Measurements from ENCODE around the gene NCOA1. TPM values are rescaled to one million over a fixed set of nuclear protein-coding genes. Genes with fewer than 3 reads are reported as not detected.
A peak's percentile ranks its signal among the peaks of the same experiment; 100 is the strongest.

Gene NCOA1
- total RNA-seq, 2 experiments from 2014 or later: 23.6 to 24.7 TPM

DNA sequence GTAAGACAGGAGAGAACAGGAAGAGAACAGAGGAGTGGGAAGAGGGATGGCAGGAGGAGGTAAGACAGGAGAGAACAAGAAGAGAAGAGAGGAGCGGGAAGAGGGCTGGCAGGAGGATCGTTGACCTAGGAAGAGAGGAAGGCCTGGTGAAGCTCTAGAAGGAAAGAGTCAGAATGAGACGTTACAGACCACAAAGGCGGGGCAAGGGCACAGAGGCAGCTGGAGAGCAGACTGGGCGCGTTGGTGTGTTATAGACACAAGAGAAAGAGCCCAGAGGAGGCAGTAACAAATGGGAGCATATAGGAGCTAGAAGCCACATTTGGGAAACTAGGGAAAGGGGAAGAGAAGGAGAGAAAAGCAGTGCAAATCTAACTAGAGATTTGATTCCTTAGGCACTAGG, 275.6 kb downstream of the NCOA1 start:
- peaks cover 8% of the 10 kb centered on the region for H3K4me1 Mint-ChIP-seq
- peaks cover 21% of the 10 kb centered on the region for H3K36me3 Mint-ChIP-seq
- POLR2A ChIA-PET: no interaction called here
- H3K4me3 Mint-ChIP-seq: no peak overlapping the region
- no peak for DNase-seq
- no peak for ATAC-seq (ENCODE audit: low read depth)
- no peaks in the 10 kb centered on the region for H3K27me3 Mint-ChIP-seq
- no peak overlapping the region for H3K27ac Mint-ChIP-seq
- H3K9me3 Mint-ChIP-seq: no peaks in the 10 kb centered on the region

DNA sequence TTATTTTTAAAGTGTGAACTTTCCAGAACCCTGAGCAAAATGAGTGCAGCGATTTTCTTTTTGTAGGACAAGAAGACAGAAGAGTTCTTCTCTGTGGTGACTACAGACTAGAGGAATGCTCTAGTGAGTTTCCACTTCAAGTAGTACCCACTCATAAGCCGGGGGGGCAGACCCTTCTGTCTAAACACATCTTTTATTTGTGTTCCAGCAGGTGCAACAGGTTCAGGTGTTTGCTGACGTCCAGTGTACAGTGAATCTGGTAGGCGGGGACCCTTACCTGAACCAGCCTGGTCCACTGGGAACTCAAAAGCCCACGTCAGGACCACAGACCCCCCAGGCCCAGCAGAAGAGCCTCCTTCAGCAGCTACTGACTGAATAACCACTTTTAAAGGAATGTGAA, 277.0 kb downstream of the NCOA1 start:
- peaks cover 10% of the 10 kb centered on the region for H3K4me1 Mint-ChIP-seq
- DNase-seq (no peak), ATAC-seq (ENCODE audit: low read depth) (no peak)
- no peaks in the 10 kb centered on the region for H3K27me3 Mint-ChIP-seq
- POLR2A ChIA-PET: no interaction called here
- H3K4me3 Mint-ChIP-seq: no peak overlapping the region
- no peak overlapping the region for H3K27ac Mint-ChIP-seq
- peaks cover 21% of the 10 kb centered on the region for H3K36me3 Mint-ChIP-seq
- no peaks in the 10 kb centered on the region for H3K9me3 Mint-ChIP-seq

DNA sequence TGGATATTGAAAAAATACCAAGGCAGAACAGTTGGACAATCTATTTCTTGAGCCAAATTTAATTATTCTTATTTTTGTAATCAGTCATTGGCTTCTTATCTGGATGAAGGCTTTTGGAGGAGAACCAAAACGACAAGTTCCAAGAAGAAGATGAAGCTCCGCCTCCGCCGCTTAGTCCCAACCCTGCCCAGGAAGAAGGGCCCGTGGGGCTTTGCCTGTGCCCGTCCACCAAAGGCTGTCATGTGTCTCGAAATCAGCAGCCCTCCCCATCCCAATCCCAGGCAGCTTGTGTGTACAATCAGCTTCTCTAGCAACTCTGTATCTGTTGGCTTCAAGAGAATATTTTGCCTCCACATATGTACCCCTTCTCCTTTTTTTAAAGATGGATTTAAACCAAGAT, 277.5 kb downstream of the NCOA1 start:
- Mint-ChIP-seq H3K27ac (no peak overlapping the region), H3K36me3 (peaks cover 21% of the 10 kb centered on the region), H3K4me3 (no peak overlapping the region), H3K4me1 (peaks cover 10% of the 10 kb centered on the region), H3K27me3 (no peaks in the 10 kb centered on the region), H3K9me3 (no peaks in the 10 kb centered on the region)
- no peak for DNase-seq
- POLR2A ChIA-PET: no interaction called here
- ATAC-seq (ENCODE audit: low read depth): no peak

DNA sequence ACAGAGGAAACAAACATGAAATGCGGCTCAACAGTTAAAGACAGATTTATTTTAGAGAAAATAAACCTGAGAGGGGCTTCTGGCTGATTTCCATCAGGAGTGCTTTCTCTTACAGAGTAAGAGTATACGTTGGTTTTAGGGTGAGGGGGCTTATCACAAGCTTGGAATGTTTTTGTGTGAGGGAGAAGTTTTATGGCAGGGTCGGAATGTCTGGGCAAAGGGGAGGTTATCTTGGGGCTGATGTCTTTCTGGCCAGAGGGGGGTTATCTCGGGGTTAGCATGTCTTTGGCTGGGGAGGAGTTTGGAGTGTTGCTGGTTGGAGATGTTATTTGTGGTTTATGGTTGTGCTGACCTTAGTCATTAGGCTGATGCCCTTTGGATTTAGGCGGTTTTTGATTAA, 280.0 kb downstream of the NCOA1 start:
- ATAC-seq (ENCODE audit: low read depth) (no peak), DNase-seq (no peak)
- POLR2A ChIA-PET: no interaction called here
- peaks cover 10% of the 10 kb centered on the region for H3K4me1 Mint-ChIP-seq
- no peak overlapping the region for H3K4me3 Mint-ChIP-seq
- no peak overlapping the region for H3K27ac Mint-ChIP-seq
- peaks cover 13% of the 10 kb centered on the region for H3K36me3 Mint-ChIP-seq
- no peaks in the 10 kb centered on the region for H3K9me3 Mint-ChIP-seq
- peaks cover 6% of the 10 kb centered on the region for H3K27me3 Mint-ChIP-seq

DNA sequence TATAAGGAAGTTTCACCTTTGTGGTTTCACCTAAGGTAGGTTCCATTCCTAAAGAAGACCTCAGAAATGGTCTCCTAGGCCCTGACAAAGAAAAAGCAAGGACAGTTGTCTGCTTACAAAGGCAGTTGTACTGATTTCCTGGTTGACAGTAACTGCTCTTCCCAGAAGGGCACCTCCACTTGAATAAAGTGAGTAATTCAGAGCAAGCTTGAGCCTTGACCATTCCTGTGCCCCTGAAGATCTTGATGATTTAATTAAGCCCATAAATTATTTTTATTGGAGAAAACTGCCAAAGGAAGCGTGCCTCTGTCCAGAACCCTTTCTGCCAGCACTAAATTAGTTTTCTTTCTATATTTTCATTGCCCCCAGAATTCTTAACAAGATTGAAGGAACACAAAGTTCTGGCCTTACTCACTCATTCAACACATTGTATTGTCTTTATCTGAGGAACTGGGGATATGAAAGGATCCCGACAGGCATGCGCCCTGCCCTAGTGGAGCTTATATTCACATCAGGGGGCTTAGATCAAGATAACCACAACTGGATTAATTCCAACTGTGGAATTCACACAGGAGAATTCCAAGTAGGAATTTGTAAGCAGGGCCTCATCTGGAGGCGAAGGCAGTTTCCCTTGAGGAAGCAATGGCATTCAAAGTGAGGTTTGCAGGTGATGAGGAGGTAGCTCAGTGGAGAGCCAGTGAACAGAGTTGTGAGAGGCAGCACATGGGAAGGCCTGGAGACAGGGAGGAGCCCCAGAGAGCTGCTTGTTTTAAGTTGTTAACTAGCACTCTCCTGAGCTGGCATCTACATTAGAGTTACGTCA, 280.9 kb downstream of the NCOA1 start:
- peaks cover 9% of the 10 kb centered on the region for H3K36me3 Mint-ChIP-seq
- H3K4me1 Mint-ChIP-seq: peaks cover 3% of the 10 kb centered on the region
- H3K4me3 Mint-ChIP-seq: no peak overlapping the region
- H3K27me3 Mint-ChIP-seq: peaks cover 8% of the 10 kb centered on the region
- ATAC-seq (ENCODE audit: low read depth) (no peak), DNase-seq (no peak)
- POLR2A ChIA-PET: no interaction called here
- no peaks in the 10 kb centered on the region for H3K9me3 Mint-ChIP-seq
- H3K27ac Mint-ChIP-seq: no peak overlapping the region

DNA sequence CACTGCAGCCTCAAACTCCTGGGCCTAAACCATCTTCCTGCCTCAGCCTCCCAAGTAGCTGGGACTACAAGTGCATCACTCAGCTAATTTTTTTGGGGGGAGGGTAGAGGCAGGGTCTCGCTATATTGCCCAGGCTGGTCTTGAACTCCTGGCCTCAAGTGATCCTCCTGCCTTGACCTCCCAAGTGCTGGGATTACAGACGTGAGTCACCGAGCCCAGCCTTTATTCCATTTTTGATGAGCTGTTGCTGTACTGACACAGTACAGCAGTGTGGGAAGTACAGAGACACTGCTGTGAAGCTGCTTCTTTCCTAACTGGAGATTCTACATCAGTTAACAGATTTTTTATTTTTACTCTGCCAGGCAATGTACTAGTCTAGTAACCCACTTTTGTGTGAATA, 283.3 kb downstream of the NCOA1 start:
- Mint-ChIP-seq H3K4me1 (peaks cover 3% of the 10 kb centered on the region), H3K27ac (no peak overlapping the region), H3K4me3 (no peak overlapping the region), H3K36me3 (peaks cover 6% of the 10 kb centered on the region), H3K9me3 (no peaks in the 10 kb centered on the region), H3K27me3 (peaks cover 8% of the 10 kb centered on the region)
- DNase-seq (no peak), ATAC-seq (ENCODE audit: low read depth) (no peak)
- POLR2A ChIA-PET: no interaction called here

DNA sequence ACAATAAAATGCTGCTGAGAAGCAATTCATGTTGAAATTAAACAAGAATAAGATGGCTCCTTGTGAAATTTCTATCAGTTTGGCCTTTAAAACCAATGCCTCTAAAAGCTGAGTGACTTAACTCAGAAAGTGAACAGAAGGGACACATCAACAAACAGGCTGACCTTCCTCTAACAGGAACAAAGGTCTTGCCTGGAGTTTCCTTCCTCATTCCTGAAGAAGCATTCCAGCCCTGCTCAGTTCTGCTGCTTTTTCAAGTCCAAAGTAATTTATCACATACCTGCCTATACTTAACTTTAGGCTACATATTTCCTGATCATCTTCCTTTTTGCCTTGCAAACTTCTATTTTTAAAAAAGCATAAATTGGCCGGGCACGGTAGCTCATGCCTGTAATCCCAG, 288.1 kb downstream of the NCOA1 start:
- POLR2A ChIA-PET: no interaction called here
- Mint-ChIP-seq H3K27me3 (peaks cover 13% of the 10 kb centered on the region), H3K36me3 (no peaks in the 10 kb centered on the region), H3K4me3 (no peak overlapping the region), H3K9me3 (peaks cover 1% of the 10 kb centered on the region), H3K4me1 (no peaks in the 10 kb centered on the region), H3K27ac (no peak overlapping the region)
- DNase-seq: no peak
- ATAC-seq (ENCODE audit: low read depth): no peak

DNA sequence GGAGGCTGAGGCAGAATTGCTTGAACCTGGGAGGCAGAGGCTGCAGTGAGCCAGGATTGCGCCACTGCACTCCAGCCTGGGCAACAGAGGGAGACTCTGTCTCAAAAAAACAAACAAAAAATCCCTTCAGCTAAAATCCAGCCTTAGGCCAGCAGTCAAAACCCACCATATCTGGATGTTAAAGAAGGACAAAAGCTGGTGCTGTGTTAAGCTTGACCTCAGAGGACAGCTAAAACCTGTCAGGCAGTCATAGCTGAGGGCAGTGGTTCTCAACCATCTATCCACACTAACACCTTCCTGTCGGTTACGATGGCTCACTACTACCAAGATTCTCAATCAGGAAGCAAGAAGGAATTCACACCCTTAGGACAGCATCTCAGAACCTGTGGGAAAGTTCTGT, 292.6 kb downstream of the NCOA1 start:
- Mint-ChIP-seq H3K4me1 (no peaks in the 10 kb centered on the region), H3K9me3 (peaks cover 1% of the 10 kb centered on the region), H3K36me3 (no peaks in the 10 kb centered on the region), H3K27ac (no peak overlapping the region), H3K4me3 (no peak overlapping the region), H3K27me3 (peaks cover 8% of the 10 kb centered on the region)
- POLR2A ChIA-PET: interaction anchor here (1.2 kb wide), 1 partner anchor 9 kb away, joined by 4 read pairs; the partner anchor contains the start of genes CENPO and PTRHD1
- ATAC-seq (ENCODE audit: low read depth) (no peak), DNase-seq (no peak)

DNA sequence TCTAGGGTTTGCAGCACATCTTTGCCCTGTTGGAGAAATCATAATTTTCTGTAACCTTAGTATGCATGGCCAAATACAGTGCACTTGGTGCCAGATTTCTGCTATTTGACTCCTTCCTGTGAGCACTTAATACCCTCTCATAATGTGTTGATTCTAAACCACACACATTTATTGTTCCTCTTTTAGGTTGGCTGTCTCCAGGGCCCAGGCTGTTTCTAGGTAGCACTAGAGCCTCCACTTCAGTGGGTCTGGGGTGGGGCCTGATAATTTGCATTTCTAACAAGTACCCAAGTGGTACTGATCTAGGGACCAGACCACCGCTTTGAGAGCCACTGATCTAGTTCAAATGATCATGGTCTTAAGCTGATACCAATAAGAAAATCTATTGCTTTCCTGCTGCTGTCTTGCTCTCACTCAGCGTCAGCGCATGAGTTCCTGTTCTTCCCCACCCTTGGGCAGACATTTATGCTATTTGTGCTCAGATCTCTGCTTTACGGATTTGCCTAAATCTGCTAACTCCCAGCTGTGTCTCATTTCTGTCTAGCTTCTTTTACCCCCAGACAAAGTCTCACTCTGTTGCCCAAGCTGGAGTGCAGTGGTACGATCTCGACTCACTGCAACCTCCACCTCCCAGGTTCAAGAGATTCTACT, 294.7 kb downstream of the NCOA1 start:
- H3K9me3 Mint-ChIP-seq: no peaks in the 10 kb centered on the region
- peaks cover 6% of the 10 kb centered on the region for H3K27me3 Mint-ChIP-seq

DNA sequence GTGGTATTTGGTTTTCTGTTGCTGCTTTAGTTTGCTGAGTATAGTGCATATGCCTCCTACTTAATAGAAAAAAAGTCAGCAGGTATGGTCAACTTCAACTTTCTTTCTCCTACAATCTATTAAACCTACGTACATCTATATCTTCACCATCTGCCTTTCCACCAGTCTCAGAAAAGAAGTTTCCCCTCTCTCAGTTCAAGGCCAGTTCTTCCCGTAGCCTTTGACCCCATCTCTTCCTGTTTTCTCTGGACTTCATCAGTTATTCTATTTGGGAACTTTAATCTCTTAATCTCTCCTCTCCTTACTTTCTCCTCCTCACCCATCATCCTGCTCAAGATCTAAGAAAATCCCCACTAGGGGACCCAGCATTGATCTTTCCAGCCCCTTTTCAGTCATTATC, 296.5 kb downstream of the NCOA1 start:
- no peak overlapping the region for H3K4me3 Mint-ChIP-seq
- no peak overlapping the region for H3K27ac Mint-ChIP-seq
- peaks cover 3% of the 10 kb centered on the region for H3K36me3 Mint-ChIP-seq
- no peaks in the 10 kb centered on the region for H3K9me3 Mint-ChIP-seq
- DNase-seq (no peak), ATAC-seq (ENCODE audit: low read depth) (no peak)
- peaks cover 4% of the 10 kb centered on the region for H3K27me3 Mint-ChIP-seq
- POLR2A ChIA-PET: no interaction called here
- peaks cover 5% of the 10 kb centered on the region for H3K4me1 Mint-ChIP-seq

More for the DNA sequence above, 294.7 kb downstream of the NCOA1 start:
- Mint-ChIP-seq H3K4me1 (no peaks in the 10 kb centered on the region), H3K4me3 (no peak overlapping the region), H3K36me3 (peaks cover 3% of the 10 kb centered on the region), H3K27ac (no peak overlapping the region)
- no peak for ATAC-seq (ENCODE audit: low read depth)
- POLR2A ChIA-PET: no interaction called here
- DNase-seq: no peak

DNA sequence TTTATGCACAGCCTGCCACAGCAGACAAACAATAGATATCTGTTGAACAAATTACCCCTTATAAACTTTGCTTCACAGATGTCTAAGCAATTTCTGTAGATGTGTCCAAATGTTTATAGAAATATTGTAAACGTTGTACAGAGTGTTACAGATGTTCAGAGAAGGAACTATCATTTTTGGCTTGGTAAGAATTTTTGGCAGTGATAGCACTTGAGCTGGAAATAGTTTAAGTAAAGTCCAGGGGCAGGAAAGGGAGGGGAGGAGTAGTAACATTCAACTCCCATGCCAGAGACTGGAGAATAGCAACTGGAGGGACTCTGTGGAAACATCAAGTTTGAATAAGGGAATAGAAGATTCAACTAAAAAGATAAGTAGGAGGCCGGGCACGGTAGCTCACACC, 297.8 kb downstream of the NCOA1 start:
- Mint-ChIP-seq H3K4me3 (no peak overlapping the region), H3K27me3 (peaks cover 4% of the 10 kb centered on the region), H3K36me3 (peaks cover 5% of the 10 kb centered on the region), H3K9me3 (no peaks in the 10 kb centered on the region), H3K4me1 (peaks cover 7% of the 10 kb centered on the region), H3K27ac (no peak overlapping the region)
- POLR2A ChIA-PET: no interaction called here
- ATAC-seq (ENCODE audit: low read depth) (no peak), DNase-seq (no peak)

DNA sequence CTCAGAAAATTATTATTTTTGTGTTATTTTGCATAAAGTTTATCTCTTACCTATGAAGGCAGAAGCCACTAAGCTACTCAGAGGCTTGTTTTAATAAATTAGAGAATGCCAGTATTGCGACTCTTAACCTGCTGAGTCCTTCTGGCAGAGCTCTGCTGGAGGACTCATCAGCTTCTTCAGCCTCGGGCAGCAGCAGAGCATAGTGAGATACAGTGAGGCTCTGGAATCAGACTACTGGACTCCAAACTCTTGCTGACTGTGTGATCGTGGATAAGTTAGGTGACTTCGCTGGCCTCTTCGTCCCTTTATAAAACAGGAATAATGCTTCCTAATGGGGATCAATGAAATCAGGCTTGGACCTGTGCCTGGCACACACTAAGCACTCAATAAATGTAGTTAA, 300.4 kb downstream of the NCOA1 start:
- Mint-ChIP-seq H3K27me3 (peaks cover 2% of the 10 kb centered on the region), H3K4me3 (no peak overlapping the region), H3K36me3 (peaks cover 18% of the 10 kb centered on the region), H3K4me1 (peaks cover 22% of the 10 kb centered on the region), H3K9me3 (no peaks in the 10 kb centered on the region), H3K27ac (no peak overlapping the region)
- ATAC-seq (ENCODE audit: low read depth): no peak
- POLR2A ChIA-PET: no interaction called here
- no peak for DNase-seq

DNA sequence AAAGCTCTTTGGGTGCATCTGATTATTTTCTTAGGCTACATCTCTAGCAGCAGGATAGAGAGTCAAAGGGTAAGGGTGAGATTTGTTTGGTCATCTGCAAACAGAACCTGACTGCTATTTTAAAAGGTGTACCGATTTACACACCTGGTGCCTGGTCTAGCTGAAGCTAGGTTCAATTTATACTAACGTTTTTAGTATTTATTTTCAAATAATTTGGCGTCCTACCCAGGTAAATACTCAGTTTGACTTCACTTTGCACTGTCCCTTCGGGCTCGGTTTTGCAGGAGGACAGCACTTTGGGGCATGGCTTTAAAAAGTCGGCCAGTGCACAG, 301.5 kb downstream of the NCOA1 start:
- H3K4me3 Mint-ChIP-seq: peak overlapping the region; percentile 96
- peaks cover 29% of the 10 kb centered on the region for H3K36me3 Mint-ChIP-seq
- no peak for DNase-seq
- peak overlapping the region; percentile 100 for H3K27ac Mint-ChIP-seq
- no peaks in the 10 kb centered on the region for H3K9me3 Mint-ChIP-seq
- peaks cover 31% of the 10 kb centered on the region for H3K4me1 Mint-ChIP-seq
- ATAC-seq (ENCODE audit: low read depth): no peak
- peaks cover 2% of the 10 kb centered on the region for H3K27me3 Mint-ChIP-seq
- POLR2A ChIA-PET: interaction anchor here (0.6 to 2.0 kb wide), 9 partner anchors 9 to 867 kb away, joined by 3 to 14 read pairs (median 3); partner anchors contain the start of genes ITSN2 and NCOA1

Measured in activated naive CD8-positive, alpha-beta T cell treated with anti-CD3 and anti-CD28 coated beads, Interleukin-2, amount 10 ng/mL, durations not matched to agents 7 days and 5 days (primary cell).